Large intestine (tissue), 3 donors: Measurements from ENCODE around the gene RIMS1. TPM values are rescaled to one million over a fixed set of nuclear protein-coding genes. Genes with fewer than 3 reads are reported as not detected.
"Not testable (repeated sequence)": the region's sequence is repeated elsewhere in the genome, so short reads cannot be mapped to it uniquely, and the experiment has no call there.

Experiments
- DNase-seq, 2 donors: peaks; one replicate each; pipeline versions ENCODE4 v3.0.0 to v3.0.0-alpha.2; 2013
- H3K27ac ChIP-seq: one replicate; pipeline ENCODE4 v1.5.1; 2013; ENCODE audit warnings: low read length
- H3K27me3 ChIP-seq: 2 replicates; pipeline ENCODE4 v1.6.1; 2013; ENCODE audit warnings: low read length; ENCODE audit not compliant: control insufficient read depth, insufficient read depth
- H3K36me3 ChIP-seq: 2 replicates; pipeline ENCODE4 v1.6.1; 2013; ENCODE audit warnings: low read length; ENCODE audit not compliant: control insufficient read depth, insufficient read depth
- H3K4me1 ChIP-seq: one replicate; pipeline ENCODE4 v1.6.1; 2013; ENCODE audit warnings: low read length; ENCODE audit not compliant: control insufficient read depth, insufficient read depth
- H3K4me3 ChIP-seq: one replicate; pipeline ENCODE4 v1.5.1; 2013; ENCODE audit warnings: low read length
- H3K9me3 ChIP-seq: one replicate; pipeline ENCODE4 v1.6.1; 2013; ENCODE audit warnings: mild to moderate bottlenecking, low read depth, low read length, moderate library complexity; ENCODE audit not compliant: control insufficient read depth
- WGBS: methylation state at CpG from one replicate; pipeline ENCODE4 v1.1.5; 2013; ENCODE audit warnings: low lambda C conversion rate; ENCODE audit not compliant: insufficient coverage; 5-methylcytosine and 5-hydroxymethylcytosine counted together
- polyA plus RNA-seq: library from polyadenylated mRNA; unstranded; fragments of 120-200 nt; gene quantifications from one replicate; pipeline ENCODE4 v1.2.1, GENCODE V29; 2013

RIMS1 gene
- polyA plus RNA-seq, 1 donor: 4.2 TPM

GRCh38 chr6:72305971-72306370, 419.6 kb downstream of the RIMS1 start:
- no peaks in the 10 kb centered on the region for H3K4me1 ChIP-seq
- no peak overlapping the region for H3K4me3 ChIP-seq
- no peak overlapping the region for H3K27ac ChIP-seq
- no peaks in the 10 kb centered on the region for H3K27me3 ChIP-seq
- H3K36me3 ChIP-seq: no peaks in the 10 kb centered on the region
- 0% methylated on average over 1 of the region's 2 CpGs for WGBS
- no peaks in the 10 kb centered on the region for H3K9me3 ChIP-seq
- DNase-seq: no peak

- no CpG with 5 or more reads among the region's 9 CpGs for WGBS
- Histone ChIP-seq H3K4me1 (no peaks in the 10 kb centered on the region), H3K4me3 (no peak overlapping the region), H3K9me3 (no peaks in the 10 kb centered on the region), H3K27ac (no peak overlapping the region), H3K27me3 (no peaks in the 10 kb centered on the region), H3K36me3 (no peaks in the 10 kb centered on the region)
- DNase-seq: no peak
Measured at GRCh38 chr6:72316675-72317380, 430.5 kb downstream of the RIMS1 start.

- H3K27ac ChIP-seq: no peak overlapping the region
- DNase-seq: no peak
- no peaks in the 10 kb centered on the region for H3K27me3 ChIP-seq
- H3K9me3 ChIP-seq: no peaks in the 10 kb centered on the region
- no peaks in the 10 kb centered on the region for H3K4me1 ChIP-seq
- H3K4me3 ChIP-seq: no peak overlapping the region
- H3K36me3 ChIP-seq: no peaks in the 10 kb centered on the region
Measured at GRCh38 chr6:72321788-72322187, 435.4 kb downstream of the RIMS1 start.

- Histone ChIP-seq H3K9me3 (no peaks in the 10 kb centered on the region), H3K27ac (no peak overlapping the region), H3K36me3 (no peaks in the 10 kb centered on the region), H3K27me3 (no peaks in the 10 kb centered on the region), H3K4me1 (no peaks in the 10 kb centered on the region), H3K4me3 (no peak overlapping the region)
- DNase-seq: no peak
- WGBS: no CpG with 5 or more reads among the region's 2 CpGs
Measured at GRCh38 chr6:72322771-72323170, 436.4 kb downstream of the RIMS1 start.

GRCh38 chr6:72324591-72324990, 438.2 kb downstream of the RIMS1 start:
- no peak overlapping the region for H3K27ac ChIP-seq
- no peaks in the 10 kb centered on the region for H3K27me3 ChIP-seq
- H3K4me3 ChIP-seq: no peak overlapping the region
- H3K9me3 ChIP-seq: no peaks in the 10 kb centered on the region
- H3K4me1 ChIP-seq: no peaks in the 10 kb centered on the region
- no CpG with 5 or more reads among the region's 4 CpGs for WGBS
- H3K36me3 ChIP-seq: no peaks in the 10 kb centered on the region
- DNase-seq: no peak

- H3K27me3 ChIP-seq: no peaks in the 10 kb centered on the region
- H3K4me1 ChIP-seq: no peaks in the 10 kb centered on the region
- H3K4me3 ChIP-seq: no peak overlapping the region
- H3K36me3 ChIP-seq: no peaks in the 10 kb centered on the region
- whole genome bisulfite sequencing: 86% methylated on average over 1 of the region's 1 CpG
- H3K9me3 ChIP-seq: no peaks in the 10 kb centered on the region
- DNase-seq: no peak
- H3K27ac ChIP-seq: no peak overlapping the region
Measured at GRCh38 chr6:72328775-72329174, 442.4 kb downstream of the RIMS1 start.

GRCh38 chr6:72335203-72335602, 448.9 kb downstream of the RIMS1 start:
- H3K27me3 ChIP-seq, H3K9me3 ChIP-seq, H3K4me1 ChIP-seq, H3K36me3 ChIP-seq, DNase-seq, H3K4me3 ChIP-seq, H3K27ac ChIP-seq: not testable (repeated sequence)
- WGBS: no CpG with 5 or more reads among the region's 2 CpGs

- 100% methylated on average over 1 of the region's 1 CpG for WGBS
- Histone ChIP-seq H3K27me3 (no peaks in the 10 kb centered on the region), H3K27ac (no peak overlapping the region)
Measured at GRCh38 chr6:72348926-72349325, 462.6 kb downstream of the RIMS1 start.

GRCh38 chr6:72350296-72350881, 464.0 kb downstream of the RIMS1 start:
- Histone ChIP-seq H3K4me3 (no peak overlapping the region), H3K4me1 (no peaks in the 10 kb centered on the region), H3K27ac (no peak overlapping the region), H3K9me3 (no peaks in the 10 kb centered on the region), H3K27me3 (no peaks in the 10 kb centered on the region), H3K36me3 (no peaks in the 10 kb centered on the region)
- no CpG with 5 or more reads among the region's 1 CpG for WGBS
- DNase-seq: no peak

More at GRCh38 chr6:72348926-72349325, 462.6 kb downstream of the RIMS1 start:
- no peaks in the 10 kb centered on the region for H3K36me3 ChIP-seq
- DNase-seq: no peak
- H3K4me1 ChIP-seq: no peaks in the 10 kb centered on the region
- H3K9me3 ChIP-seq: no peaks in the 10 kb centered on the region
- no peak overlapping the region for H3K4me3 ChIP-seq

GRCh38 chr6:72363844-72364740, 477.7 kb downstream of the RIMS1 start:
- Histone ChIP-seq H3K4me1 (no peaks in the 10 kb centered on the region), H3K27ac (no peak overlapping the region), H3K4me3 (no peak overlapping the region), H3K27me3 (no peaks in the 10 kb centered on the region), H3K9me3 (no peaks in the 10 kb centered on the region), H3K36me3 (no peaks in the 10 kb centered on the region)
- 90% methylated on average over 4 of the region's 7 CpGs for WGBS
- no peak for DNase-seq
